DND-41 (cell line): Measurements from ENCODE around the gene OCA2.

Source experiments
- EZH2 ChIP-seq: IDR thresholded peaks from 3 replicates; pipeline ENCODE4 v1.6.1; 2012; ENCODE audit warnings: borderline replicate concordance, low read depth, mild to moderate bottlenecking, moderate library complexity, low read length, inconsistent platforms; ENCODE audit not compliant: severe bottlenecking
- TF ChIP-seq, protein P1 (sequence below): IDR thresholded peaks from 2 replicates; pipeline ENCODE4 v1.5.1; 2012; ENCODE audit warnings: borderline replicate concordance, low read length, moderate library complexity, mild to moderate bottlenecking; ENCODE audit not compliant: poor library complexity, severe bottlenecking; ENCODE audit errors: extremely low read depth

DNA sequence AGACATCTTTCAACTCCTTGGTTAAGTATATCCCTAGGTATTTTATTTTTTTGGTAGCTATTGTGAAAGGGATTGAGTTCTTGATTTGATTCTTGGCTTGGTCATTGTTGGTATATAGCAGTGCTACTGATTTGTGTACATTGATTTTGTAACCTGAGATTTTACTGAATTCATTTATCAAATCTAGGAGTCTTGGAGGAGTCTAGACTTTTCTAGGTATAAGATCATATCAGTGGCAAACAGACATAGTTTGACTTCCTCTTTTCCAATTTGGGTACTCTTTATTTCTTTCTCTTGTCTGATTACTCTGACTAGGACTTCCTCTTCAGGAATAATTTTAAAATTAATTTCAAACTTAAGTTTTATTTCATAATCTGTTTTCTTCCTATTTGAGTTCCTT, 125.2 kb downstream of the OCA2 start:
- TF ChIP-seq, protein P1, sequence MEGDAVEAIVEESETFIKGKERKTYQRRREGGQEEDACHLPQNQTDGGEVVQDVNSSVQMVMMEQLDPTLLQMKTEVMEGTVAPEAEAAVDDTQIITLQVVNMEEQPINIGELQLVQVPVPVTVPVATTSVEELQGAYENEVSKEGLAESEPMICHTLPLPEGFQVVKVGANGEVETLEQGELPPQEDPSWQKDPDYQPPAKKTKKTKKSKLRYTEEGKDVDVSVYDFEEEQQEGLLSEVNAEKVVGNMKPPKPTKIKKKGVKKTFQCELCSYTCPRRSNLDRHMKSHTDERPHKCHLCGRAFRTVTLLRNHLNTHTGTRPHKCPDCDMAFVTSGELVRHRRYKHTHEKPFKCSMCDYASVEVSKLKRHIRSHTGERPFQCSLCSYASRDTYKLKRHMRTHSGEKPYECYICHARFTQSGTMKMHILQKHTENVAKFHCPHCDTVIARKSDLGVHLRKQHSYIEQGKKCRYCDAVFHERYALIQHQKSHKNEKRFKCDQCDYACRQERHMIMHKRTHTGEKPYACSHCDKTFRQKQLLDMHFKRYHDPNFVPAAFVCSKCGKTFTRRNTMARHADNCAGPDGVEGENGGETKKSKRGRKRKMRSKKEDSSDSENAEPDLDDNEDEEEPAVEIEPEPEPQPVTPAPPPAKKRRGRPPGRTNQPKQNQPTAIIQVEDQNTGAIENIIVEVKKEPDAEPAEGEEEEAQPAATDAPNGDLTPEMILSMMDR, result no peak
- TF ChIP-seq EZH2, result no peak
